Lung (tissue), 12 donors: ENCODE measurements around the gene SLC6A2. TPM values are rescaled to one million over a fixed set of nuclear protein-coding genes. Genes with fewer than 3 reads are reported as not detected.

Source experiments
- ATAC-seq: fragments of 200-7000 bp; cut with Tn5 transposase; one replicate; pipeline ENCODE4 v1.9.1; 2020; ENCODE audit warnings: moderate number of reproducible peaks; ENCODE audit not compliant: insufficient read depth, low FRiP score
- DNase-seq, 3 donors: peaks; one replicate each; pipeline ENCODE4 v3.0.0-alpha.2; 2013 to 2017
- H3K27ac ChIP-seq, 2 donors: one replicate each; pipeline ENCODE4 v1.5.1; 2013; ENCODE audit warnings: mild to moderate bottlenecking in 2 of 2, moderate library complexity in 2 of 2, control low read depth in 1 of 2, inconsistent platforms in 1 of 2, low read depth in 1 of 2, low read length in 1 of 2
- H3K27me3 ChIP-seq, 3 donors: one replicate each; pipeline ENCODE4 v1.5.1; 2013; ENCODE audit warnings: low read length in 2 of 3; ENCODE audit not compliant: control insufficient read depth in 3 of 3, insufficient read depth in 3 of 3
- H3K36me3 ChIP-seq, 4 donors: one replicate each; pipeline ENCODE4 v1.5.1; 2013; ENCODE audit warnings: low read length in 4 of 4, mild to moderate bottlenecking in 1 of 4, moderate library complexity in 1 of 4; ENCODE audit not compliant: control insufficient read depth in 4 of 4, insufficient read depth in 4 of 4
- H3K4me1 ChIP-seq, 5 donors: one replicate each; pipeline ENCODE4 v1.5.1; 2013; ENCODE audit warnings: low read length in 5 of 5, mild to moderate bottlenecking in 2 of 5, moderate library complexity in 1 of 5; ENCODE audit not compliant: control insufficient read depth in 5 of 5, insufficient read depth in 5 of 5
- H3K4me3 ChIP-seq: one replicate; pipeline ENCODE4 v1.5.1; 2013; ENCODE audit warnings: mild to moderate bottlenecking, control low read depth, moderate library complexity
- H3K9ac ChIP-seq, 2 donors: one replicate each; pipeline ENCODE4 v1.5.1; 2013; ENCODE audit warnings: low read length in 2 of 2, control low read depth in 1 of 2; ENCODE audit not compliant: insufficient read depth in 1 of 2
- H3K9me3 ChIP-seq, 4 donors: one replicate each; pipeline ENCODE4 v1.5.1; 2013; ENCODE audit warnings: low read length in 3 of 4, mild to moderate bottlenecking in 1 of 4, moderate library complexity in 1 of 4; ENCODE audit not compliant: control insufficient read depth in 4 of 4, insufficient read depth in 3 of 4
- WGBS, 2 donors: extraction: QIAGEN DNeasy Blood & Tissue Kit; methylation state at CpG; one replicate each; pipeline ENCODE4 v1.1.7; 2013; 5-methylcytosine and 5-hydroxymethylcytosine counted together
- polyA plus RNA-seq, 2 donors: library from polyadenylated mRNA; stranded (reverse); fragments of 200-250 nt; gene quantifications; one replicate each; pipeline ENCODE4 v1.2.1, GENCODE V29; 2013
- total RNA-seq, 2 donors: library from RNA; depleted of rRNA in 1 of 2; stranded (reverse); fragments of >200 nt in 1 of 2; gene quantifications; one replicate each; pipeline ENCODE4 v1.2.1, GENCODE V29; 2014 to 2021
- TF ChIP-seq, protein P1 (sequence below): IDR thresholded peaks from 2 replicates; pipeline ENCODE4 v1.5.1; 2012; ENCODE audit warnings: mild to moderate bottlenecking; ENCODE audit errors: control extremely low read depth, extremely low read depth
- donor health status: control.
- donor health status: control.
- donor health status: Bipolar disorder and iron deficiency.
- donor health status: healthy.
- donor health status: DM: yes; HTN: yes; CAD: no.

The SLC6A2 gene
- total and polyA plus RNA-seq, 4 donors: 0.02 to 0.26 TPM; not detected in 2

DNA sequence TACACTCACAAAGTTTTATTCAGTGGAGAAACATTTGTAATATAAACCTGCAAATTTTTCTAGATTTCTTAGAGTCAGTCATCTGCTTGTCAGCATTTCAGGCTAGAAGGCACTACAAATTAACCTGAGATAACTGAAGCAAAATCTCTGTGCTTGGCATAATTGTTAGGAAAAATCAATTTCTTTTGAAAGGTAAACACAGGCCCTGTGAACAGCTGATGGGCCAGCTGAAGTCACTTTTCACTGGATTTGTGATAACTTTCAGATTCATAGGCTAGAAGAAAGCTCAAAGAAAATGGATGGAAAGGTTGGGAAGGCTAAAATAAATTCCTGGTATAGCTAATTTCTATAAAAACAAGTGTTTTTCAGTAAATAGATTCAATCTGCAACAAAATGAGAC, 34.0 kb upstream of the SLC6A2 start:
- no peak overlapping the region for H3K4me3 ChIP-seq
- DNase-seq: no peak
- ATAC-seq: no peak
- H3K4me1 ChIP-seq: no peaks in the 10 kb centered on the region
- H3K9me3 ChIP-seq: peaks cover 0 to 2% (median 0%) of the 10 kb centered on the region in 4 donors
- TF ChIP-seq, protein P1, sequence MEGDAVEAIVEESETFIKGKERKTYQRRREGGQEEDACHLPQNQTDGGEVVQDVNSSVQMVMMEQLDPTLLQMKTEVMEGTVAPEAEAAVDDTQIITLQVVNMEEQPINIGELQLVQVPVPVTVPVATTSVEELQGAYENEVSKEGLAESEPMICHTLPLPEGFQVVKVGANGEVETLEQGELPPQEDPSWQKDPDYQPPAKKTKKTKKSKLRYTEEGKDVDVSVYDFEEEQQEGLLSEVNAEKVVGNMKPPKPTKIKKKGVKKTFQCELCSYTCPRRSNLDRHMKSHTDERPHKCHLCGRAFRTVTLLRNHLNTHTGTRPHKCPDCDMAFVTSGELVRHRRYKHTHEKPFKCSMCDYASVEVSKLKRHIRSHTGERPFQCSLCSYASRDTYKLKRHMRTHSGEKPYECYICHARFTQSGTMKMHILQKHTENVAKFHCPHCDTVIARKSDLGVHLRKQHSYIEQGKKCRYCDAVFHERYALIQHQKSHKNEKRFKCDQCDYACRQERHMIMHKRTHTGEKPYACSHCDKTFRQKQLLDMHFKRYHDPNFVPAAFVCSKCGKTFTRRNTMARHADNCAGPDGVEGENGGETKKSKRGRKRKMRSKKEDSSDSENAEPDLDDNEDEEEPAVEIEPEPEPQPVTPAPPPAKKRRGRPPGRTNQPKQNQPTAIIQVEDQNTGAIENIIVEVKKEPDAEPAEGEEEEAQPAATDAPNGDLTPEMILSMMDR: no peak
- H3K27me3 ChIP-seq: no peaks in the 10 kb centered on the region
- no peak overlapping the region for H3K9ac ChIP-seq
- H3K27ac ChIP-seq: no peak overlapping the region
- no peaks in the 10 kb centered on the region for H3K36me3 ChIP-seq

DNA sequence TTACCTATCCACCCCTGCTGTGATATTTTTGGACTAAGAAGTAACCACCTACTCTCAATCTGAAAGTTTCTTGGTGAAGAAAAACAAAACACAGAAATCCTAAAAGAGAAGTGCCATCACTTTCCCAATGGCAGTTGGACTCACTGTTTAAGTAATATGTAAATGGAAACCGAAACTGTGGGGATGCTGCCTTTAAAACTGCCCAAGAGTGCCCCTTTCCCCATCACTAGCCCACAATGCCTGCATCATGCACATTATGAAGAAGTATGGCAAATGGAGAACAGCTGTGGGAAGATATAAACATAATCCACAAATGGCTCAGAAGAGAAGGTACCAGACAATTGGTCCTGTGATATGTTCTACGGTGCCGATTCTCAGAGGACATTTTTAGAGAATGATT, 33.5 kb upstream of the SLC6A2 start:
- ATAC-seq (no peak), DNase-seq (no peak)
- no peak overlapping the region for H3K9ac ChIP-seq
- H3K4me3 ChIP-seq: no peak overlapping the region
- H3K4me1 ChIP-seq: no peaks in the 10 kb centered on the region
- 76% methylated on average over 3 of the region's 3 CpGs for WGBS, 2 donors
- TF ChIP-seq, protein P1: no peak
- H3K27me3 ChIP-seq: no peaks in the 10 kb centered on the region
- no peak overlapping the region for H3K27ac ChIP-seq
- peaks cover 0 to 2% (median 0%) of the 10 kb centered on the region in 4 donors for H3K9me3 ChIP-seq
- H3K36me3 ChIP-seq: no peaks in the 10 kb centered on the region

DNA sequence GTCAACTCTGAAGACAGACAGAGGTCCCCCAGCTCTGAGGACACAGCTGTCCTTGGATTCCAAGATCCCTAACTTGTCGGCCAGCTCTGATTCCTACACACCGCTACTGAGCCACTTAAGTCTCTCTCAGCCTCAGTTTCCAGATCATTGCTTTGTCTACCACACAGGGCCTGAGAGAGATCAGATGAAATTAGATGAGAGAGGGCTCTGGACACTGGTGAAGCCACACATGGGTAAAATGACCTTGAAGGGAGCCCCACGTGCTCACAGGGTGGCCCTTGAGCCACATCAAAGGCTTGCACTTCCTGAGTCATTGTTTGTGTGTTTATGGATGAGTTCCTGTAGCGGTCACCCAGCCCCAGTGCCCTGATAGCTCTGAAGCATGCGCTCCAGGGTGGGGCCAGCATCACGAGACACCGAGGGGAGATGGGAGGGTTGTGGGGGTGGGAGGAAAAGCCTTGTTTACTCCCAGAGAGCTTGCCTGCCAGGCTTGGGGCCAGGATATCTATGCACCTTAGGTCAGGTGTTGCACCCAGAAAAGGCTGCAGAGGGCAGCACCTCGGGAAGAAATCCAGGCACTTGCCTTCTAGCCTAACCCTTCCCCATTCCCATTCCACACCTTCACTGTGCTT, 32.7 kb upstream of the SLC6A2 start:
- WGBS, 2 donors: 43 to 52% methylated on average over 8 of the region's 8 CpGs
- DNase-seq (peak in 1 of 3 donors; percentile 14), ATAC-seq (no peak)
- Histone ChIP-seq H3K4me1 (no peaks in the 10 kb centered on the region), H3K27me3 (no peaks in the 10 kb centered on the region), H3K27ac (no peak overlapping the region), H3K36me3 (no peaks in the 10 kb centered on the region), H3K4me3 (no peak overlapping the region), H3K9ac (no peak overlapping the region), H3K9me3 (peaks cover 0 to 2% (median 0%) of the 10 kb centered on the region in 4 donors)
- TF ChIP-seq, protein P1: no peak

DNA sequence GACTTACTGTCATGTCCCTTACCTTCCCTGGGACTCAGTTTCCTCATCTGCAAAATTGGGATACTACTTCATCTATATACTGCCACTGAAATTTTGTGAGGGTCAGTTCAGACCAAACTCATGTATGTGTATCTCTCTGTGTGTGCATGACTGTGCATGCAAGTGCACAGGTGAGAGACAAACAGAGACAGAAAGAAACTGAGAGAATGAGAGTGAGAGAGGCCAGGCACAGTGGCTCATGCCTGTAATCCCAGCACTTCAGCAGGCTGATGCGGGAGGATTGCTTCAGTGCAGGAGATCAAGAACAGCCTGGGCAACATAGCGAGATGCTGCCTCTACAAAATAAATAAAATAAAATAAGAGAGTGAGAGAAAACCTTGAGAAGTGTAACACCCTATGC, 32.1 kb upstream of the SLC6A2 start:
- ATAC-seq: no peak
- H3K27me3 ChIP-seq: no peaks in the 10 kb centered on the region

More for the DNA sequence above, 32.1 kb upstream of the SLC6A2 start:
- Histone ChIP-seq H3K27ac (no peak overlapping the region), H3K4me3 (no peak overlapping the region), H3K9me3 (peaks cover 0 to 2% (median 0%) of the 10 kb centered on the region in 4 donors), H3K4me1 (no peaks in the 10 kb centered on the region), H3K9ac (no peak overlapping the region), H3K36me3 (no peaks in the 10 kb centered on the region)
- TF ChIP-seq, protein P1: no peak
- 72 to 99% methylated on average over 2 of the region's 2 CpGs for WGBS, 2 donors
- DNase-seq: no peak
